K562 (cell line): Measurements from ENCODE around the gene NR2E1. TPM values are rescaled to one million over a fixed set of nuclear protein-coding genes. Genes with fewer than 3 reads are reported as not detected.

Experiments used
- EZH2 ChIP-seq: IDR thresholded peaks from 2 replicates; pipeline ENCODE4 v1.6.1; 2012; ENCODE audit warnings: low read depth, mild to moderate bottlenecking, inconsistent platforms, low read length, borderline replicate concordance
- HDAC2 ChIP-seq: fragments of 450-650 bp; IDR thresholded peaks from 2 replicates; pipeline ENCODE4 v1.6.1; 2016; ENCODE audit warnings: mild to moderate bottlenecking
- HEY1 ChIP-seq: fragments of 250-450 bp; sonication (Bioruptor Pico); IDR thresholded peaks from 2 replicates; pipeline ENCODE4 v1.5.0; 2020; ENCODE audit warnings: mild to moderate bottlenecking, moderate library complexity, borderline replicate concordance
- HMGN3 ChIP-seq: IDR thresholded peaks from 2 replicates; pipeline ENCODE4 v1.6.1; 2011; ENCODE audit warnings: borderline replicate concordance, low read depth, mild to moderate bottlenecking, mixed read lengths, low read length; ENCODE audit not compliant: insufficient read length; ENCODE audit errors: extremely low read depth
- IRF2 ChIP-seq: sonication (generic); formaldehyde crosslinking; IDR thresholded peaks from 2 replicates; pipeline ENCODE4 v1.8.1; 2022; ENCODE audit warnings: mild to moderate bottlenecking, missing genetic modification reagents
- LCOR ChIP-seq: sonication (generic); formaldehyde crosslinking; IDR thresholded peaks from 2 replicates; pipeline ENCODE4 v1.8.0; 2022; ENCODE audit warnings: mild to moderate bottlenecking, missing genetic modification reagents
- SUPT5H ChIP-seq: fragments of 450-650 bp; IDR thresholded peaks from 2 replicates; pipeline ENCODE4 v1.6.1; 2016
- TARDBP ChIP-seq: fragments of 450-650 bp; IDR thresholded peaks from 2 replicates; pipeline ENCODE4 v1.6.1; 2016
- ZNF589 ChIP-seq: fragments of 200-800 bp; sonication (Bioruptor generic); IDR thresholded peaks from 2 replicates; pipeline ENCODE4 v1.6.1; 2016; ENCODE audit warnings: low read depth, missing genetic modification characterization, missing compliant biosample characterization
- polyA plus RNA-seq, 8 experiments: library from polyadenylated mRNA; depleted of rRNA in 4 of 8; stranded (reverse) in 5 of 8; unstranded in 3 of 8; fragments of >200 nt; fragmentation: Nextera tagmentation in 2 of 8; fragmentation: Illumina TruSeq in 1 of 8; extraction: Ambion mirVana in 2 of 8; extraction: Trizol in 1 of 8; gene quantifications; 2 replicates each; pipeline versions ENCODE4 v1.2.1 to v1.2.3, GENCODE V29; 2011 to 2014; ENCODE audit warnings: inconsistent platforms in 1 of 8, missing spikeins in 1 of 8
- total RNA-seq, 7 experiments: library from RNA; depleted of rRNA in 6 of 7; stranded (reverse); fragments of >200 nt in 6 of 7; fragmentation: Illumina TruSeq in 2 of 7; extraction: Trizol in 2 of 7; gene quantifications; 2 replicates each; pipeline versions ENCODE4 v1.2.1 to v1.2.3, GENCODE V29; 2011 to 2021; ENCODE audit warnings: low replicate concordance in 1 of 7
- TF ChIP-seq, protein P1 (sequence below): fragments of 450-650 bp; IDR thresholded peaks from 2 replicates; pipeline ENCODE4 v1.7.1; 2018; ENCODE audit warnings: mild to moderate bottlenecking, low read depth; ENCODE audit not compliant: partially characterized antibody

The NR2E1 gene
- total and polyA plus RNA-seq, 9 of the 15 experiments (the other 6 are each of a cell fraction or from before 2014, with no cell fraction given): not detected

DNA sequence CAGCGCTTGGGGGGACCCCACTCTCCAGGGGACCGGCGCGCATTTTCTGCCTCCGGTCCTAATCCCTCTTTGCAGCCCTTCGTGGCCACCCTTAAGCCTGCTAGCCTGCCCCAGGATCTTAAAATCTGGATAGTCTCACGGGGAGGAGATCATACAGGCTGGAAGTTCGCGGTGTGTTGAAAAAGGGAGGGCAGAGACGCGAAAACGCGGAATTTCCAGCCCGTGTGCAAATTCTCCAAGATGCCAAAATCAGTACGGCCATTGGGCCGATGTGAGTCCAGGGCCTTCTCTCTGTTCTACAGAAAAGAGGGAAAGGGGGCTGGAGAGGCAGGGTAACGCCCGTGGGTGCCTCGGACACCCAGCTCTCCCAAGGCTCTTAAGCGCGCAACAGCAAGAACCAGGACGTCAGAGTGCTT lies 9.4 kb downstream of the NR2E1 start (continued):
- TF ChIP-seq ZNF589 (no peak), TARDBP (no peak), EZH2 (no peak), SUPT5H (no peak), LCOR (CRISPR knock-in tag) (no peak), HDAC2 (no peak), IRF2 (CRISPR knock-in tag) (no peak), HMGN3 (no peak), HEY1 (CRISPR knock-in tag) (no peak)
- TF ChIP-seq, protein P1, sequence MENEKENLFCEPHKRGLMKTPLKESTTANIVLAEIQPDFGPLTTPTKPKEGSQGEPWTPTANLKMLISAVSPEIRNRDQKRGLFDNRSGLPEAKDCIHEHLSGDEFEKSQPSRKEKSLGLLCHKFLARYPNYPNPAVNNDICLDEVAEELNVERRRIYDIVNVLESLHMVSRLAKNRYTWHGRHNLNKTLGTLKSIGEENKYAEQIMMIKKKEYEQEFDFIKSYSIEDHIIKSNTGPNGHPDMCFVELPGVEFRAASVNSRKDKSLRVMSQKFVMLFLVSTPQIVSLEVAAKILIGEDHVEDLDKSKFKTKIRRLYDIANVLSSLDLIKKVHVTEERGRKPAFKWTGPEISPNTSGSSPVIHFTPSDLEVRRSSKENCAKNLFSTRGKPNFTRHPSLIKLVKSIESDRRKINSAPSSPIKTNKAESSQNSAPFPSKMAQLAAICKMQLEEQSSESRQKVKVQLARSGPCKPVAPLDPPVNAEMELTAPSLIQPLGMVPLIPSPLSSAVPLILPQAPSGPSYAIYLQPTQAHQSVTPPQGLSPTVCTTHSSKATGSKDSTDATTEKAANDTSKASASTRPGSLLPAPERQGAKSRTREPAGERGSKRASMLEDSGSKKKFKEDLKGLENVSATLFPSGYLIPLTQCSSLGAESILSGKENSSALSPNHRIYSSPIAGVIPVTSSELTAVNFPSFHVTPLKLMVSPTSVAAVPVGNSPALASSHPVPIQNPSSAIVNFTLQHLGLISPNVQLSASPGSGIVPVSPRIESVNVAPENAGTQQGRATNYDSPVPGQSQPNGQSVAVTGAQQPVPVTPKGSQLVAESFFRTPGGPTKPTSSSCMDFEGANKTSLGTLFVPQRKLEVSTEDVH: no peak
